Peyer's patch (tissue), 4 donors: ENCODE measurements around the gene ZNF543.
"Not testable (repeated sequence)": the region's sequence is repeated elsewhere in the genome, so short reads cannot be mapped to it uniquely, and the experiment has no call there.

Source experiments
- CTCF ChIP-seq, 6 experiments: fragments of 450-650 bp in 4 of 6; fragments of 200-600 bp in 2 of 6; sonication (generic) in 1 of 6; IDR thresholded peaks; one replicate each; pipeline ENCODE4 v1.5.1; 2017 to 2019; ENCODE audit warnings: antibody characterized with exemption in 6 of 6, mild to moderate bottlenecking in 3 of 6, moderate library complexity in 1 of 6
- POLR2A ChIP-seq, 2 donors: fragments of 450-650 bp; IDR thresholded peaks; one replicate each; pipeline ENCODE4 v1.5.1; 2017; ENCODE audit warnings: antibody characterized with exemption in 2 of 2, mild to moderate bottlenecking in 2 of 2, moderate library complexity in 2 of 2

- TF ChIP-seq POLR2A, CTCF (IDR thresholded peaks at IDR 0.05): not testable (repeated sequence)
These were observed 41.8 kb upstream of the ZNF543 start for GRCh38 chr19:57278481-57278880.
